Endothelial cell of umbilical vein (primary cell): ENCODE measurements around the gene CACHD1. TPM values are rescaled to one million over a fixed set of nuclear protein-coding genes. Genes with fewer than 3 reads are reported as not detected.

Source experiments
- BruUV-seq: library from RNA; stranded (reverse); fragments of 400-500 nt; replicated peaks from 2 replicates; lab custom pipeline; 2021; lab: Mats Ljungman, UMichigan
- CTCF ChIA-PET: fragments of 300-600, 350-600 bp; sonication (Branson Sonifier 250); formaldehyde crosslinking; loops from one replicate; lab custom pipeline; 2021; ENCODE audit warnings: antibody characterized with exemption, inconsistent platforms; lab: Charles Lee
- POLR2A ChIA-PET: fragments of 300-600, 350-600 bp; sonication (Branson Sonifier 250); formaldehyde crosslinking; loops from one replicate; lab custom pipeline; 2021; ENCODE audit warnings: antibody characterized with exemption, inconsistent platforms; lab: Charles Lee
- DNase-seq: peaks from one replicate; pipeline ENCODE4 v3.0.0-alpha.2; 2011; ENCODE audit warnings: low read depth, low spot score
- FAIRE-seq: peaks from 2 replicates; lab custom pipeline; 2011; peaks lifted over from hg19 to GRCh38; lab: Jason Lieb, UNC
- H2AFZ ChIP-seq: 2 replicates; pipeline ENCODE4 v1.6.0; 2012; ENCODE audit warnings: low read depth, low read length, control low read depth, inconsistent platforms
- H3K27ac ChIP-seq: 2 replicates; pipeline ENCODE4 v1.5.1; 2011; ENCODE audit warnings: low read depth, mild to moderate bottlenecking, control low read depth, low read length, moderate library complexity; ENCODE audit not compliant: insufficient read depth
- H3K27me3 ChIP-seq, 2 experiments: 2 replicates each; pipeline versions ENCODE4 v1.6.0 to v1.6.1; 2011; ENCODE audit warnings: low read length in 2 of 2, mixed read lengths in 1 of 2; ENCODE audit not compliant: control insufficient read depth in 2 of 2, insufficient read depth in 2 of 2
- H3K36me3 ChIP-seq, 2 experiments: 2 replicates in 1 of 2; 3 replicates in 1 of 2; pipeline ENCODE4 v1.5.1; 2011; ENCODE audit warnings: low read length in 2 of 2, mild to moderate bottlenecking in 1 of 2, moderate library complexity in 1 of 2; ENCODE audit not compliant: control insufficient read depth in 2 of 2, insufficient read depth in 2 of 2; ENCODE audit errors: extremely low read depth in 1 of 2
- H3K4me1 ChIP-seq: 3 replicates; pipeline ENCODE4 v1.5.1; 2011; ENCODE audit warnings: mild to moderate bottlenecking, low read length; ENCODE audit not compliant: control insufficient read depth, insufficient read depth; ENCODE audit errors: extremely low read depth
- H3K4me2 ChIP-seq: 2 replicates; pipeline ENCODE4 v1.6.1; 2011; ENCODE audit warnings: low read length, control low read depth, mixed read lengths; ENCODE audit not compliant: insufficient read depth
- H3K4me3 ChIP-seq, 3 experiments: fragments of 200-600 bp in 1 of 3; sonication (generic), shearing (Covaris generic) in 1 of 3; replicated peaks in 1 of 3; 2 replicates each; pipeline ENCODE4 v1.5.1; 2011 to 2016; ENCODE audit warnings: control low read depth in 3 of 3, low read length in 3 of 3, mild to moderate bottlenecking in 2 of 3, inconsistent platforms in 1 of 3, low read depth in 1 of 3, moderate library complexity in 1 of 3; ENCODE audit not compliant: insufficient read depth in 1 of 3
- H3K79me2 ChIP-seq: 2 replicates; pipeline ENCODE4 v1.6.0; 2012; ENCODE audit warnings: low read length, inconsistent platforms; ENCODE audit not compliant: control insufficient read depth, insufficient read depth
- H3K9ac ChIP-seq: replicated peaks from 2 replicates; pipeline ENCODE3; 2011; ENCODE audit warnings: low read length, control low read depth; ENCODE audit not compliant: insufficient read depth; ENCODE audit errors: extremely low read depth
- H3K9me1 ChIP-seq: replicated peaks from 3 replicates; pipeline ENCODE4 v1.6.0; 2011; ENCODE audit warnings: mild to moderate bottlenecking, low read length; ENCODE audit not compliant: control insufficient read depth, insufficient read depth; ENCODE audit errors: extremely low read depth
- H3K9me3 ChIP-seq: replicated peaks from 2 replicates; pipeline ENCODE4 v1.5.1; 2012; ENCODE audit warnings: low read length, inconsistent platforms; ENCODE audit not compliant: control insufficient read depth, insufficient read depth
- H4K20me1 ChIP-seq: replicated peaks from 2 replicates; pipeline ENCODE3; 2011; ENCODE audit warnings: mild to moderate bottlenecking, low read length; ENCODE audit not compliant: control insufficient read depth, insufficient read depth; ENCODE audit errors: extremely low read depth
- FOS ChIP-seq: IDR thresholded peaks from 2 replicates; pipeline ENCODE4 v1.6.1; 2011; ENCODE audit warnings: mild to moderate bottlenecking, low read length, moderate library complexity, borderline replicate concordance; ENCODE audit not compliant: insufficient read depth
- GATA2 ChIP-seq: IDR thresholded peaks from 2 replicates; pipeline ENCODE4 v1.7.0; 2011; ENCODE audit warnings: low read depth, mild to moderate bottlenecking, moderate library complexity, mixed read lengths, low read length; ENCODE audit not compliant: insufficient read length, insufficient read depth
- JUN ChIP-seq: IDR thresholded peaks from 2 replicates; pipeline ENCODE4 v1.6.1; 2011; ENCODE audit warnings: borderline replicate concordance, low read depth; ENCODE audit not compliant: insufficient read length, insufficient read depth
- MAX ChIP-seq: IDR thresholded peaks from 2 replicates; pipeline ENCODE4 v1.6.1; 2011; ENCODE audit not compliant: insufficient read depth, insufficient read length
- MYC ChIP-seq: IDR thresholded peaks from one replicate; pipeline ENCODE4 v1.6.1; 2011; ENCODE audit warnings: mild to moderate bottlenecking, low read depth, low read length
- POLR2AphosphoS5 ChIP-seq: IDR thresholded peaks from 2 replicates; pipeline ENCODE4 v1.6.1; 2012; ENCODE audit warnings: low read depth, mild to moderate bottlenecking, control low read depth, low read length, moderate library complexity; ENCODE audit not compliant: insufficient read depth
- dilution Hi-C: fragments of 300-500 bp; cut with MboI; formaldehyde crosslinking; loops from one replicate; pipeline ENCODE4 v1.15.0; 2019; ENCODE audit warnings: low sequenced_read_pairs; ENCODE audit not compliant: extremely low pct_ligation_motif_present
- intact Hi-C: fragments of 100-400 bp; cut with micrococcal nuclease; formaldehyde crosslinking; loops from one replicate; pipeline ENCODE4 v1.10.0; 2022
- polyA plus RNA-seq, 4 experiments: library from polyadenylated mRNA; depleted of rRNA in 3 of 4; stranded (reverse) in 3 of 4; unstranded in 1 of 4; fragments of >200 nt; gene quantifications; 2 replicates each; pipeline versions ENCODE4 v1.2.1 to v1.2.3, GENCODE V29; 2011 to 2012; ENCODE audit warnings: missing spikeins in 1 of 4
- total RNA-seq: library from RNA; stranded (reverse); gene quantifications from 2 replicates; pipeline ENCODE4 v1.2.3, GENCODE V29; 2021

CACHD1 gene
- total and polyA plus RNA-seq, 2 donors (not counting 3 experiments of a cell fraction or from before 2014, with no cell fraction given): 3.6 to 9.3 TPM

- Histone ChIP-seq H3K9ac (no peak overlapping the region), H3K9me3 (no peaks in the 10 kb centered on the region), H3K27ac (no peak overlapping the region), H3K27me3 (no peaks in the 10 kb centered on the region), H3K4me1 (no peaks in the 10 kb centered on the region), H2AFZ (no peak overlapping the region), H3K4me2 (no peak overlapping the region), H3K9me1 (no peaks in the 10 kb centered on the region), H3K4me3 (no peak overlapping the region), H4K20me1 (no peaks in the 10 kb centered on the region), H3K36me3 (no peaks in the 10 kb centered on the region), H3K79me2 (no peaks in the 10 kb centered on the region)
- intact Hi-C loops: no loop called here
- dilution Hi-C loops: no loop called here
- TF ChIP-seq MYC (no peak), MAX (no peak), JUN (no peak)
- FAIRE-seq: no peak
- CTCF ChIA-PET: no interaction called here
- BruUV-seq: no TSS peak
- no peak for DNase-seq
- POLR2A ChIA-PET: no interaction called here
Measured at GRCh38 chr1:64527786-64528185, 57.9 kb downstream of the CACHD1 start.

- POLR2A ChIA-PET: interaction anchor here (0.6 kb wide), 1 partner anchor 60 kb away, joined by 3 read pairs; no protein-coding TSS in a partner anchor
- no peaks in the 10 kb centered on the region for H3K79me2 ChIP-seq
- H3K4me1 ChIP-seq: no peaks in the 10 kb centered on the region
- DNase-seq (no peak), FAIRE-seq (no peak)
- no peak overlapping the region for H3K9ac ChIP-seq
- H3K36me3 ChIP-seq: no peaks in the 10 kb centered on the region
- H3K27me3 ChIP-seq: no peaks in the 10 kb centered on the region
- H3K4me3 ChIP-seq: no peak overlapping the region
- CTCF ChIA-PET: interaction anchor here (0.7 to 1.1 kb wide), 2 partner anchors 43 to 319 kb away, joined by 3 read pairs; no protein-coding TSS in a partner anchor
- dilution Hi-C loops: no loop called here
- H3K27ac ChIP-seq: no peak overlapping the region
- no peak overlapping the region for H2AFZ ChIP-seq
- no peaks in the 10 kb centered on the region for H3K9me1 ChIP-seq
- H4K20me1 ChIP-seq: no peaks in the 10 kb centered on the region
- TF ChIP-seq JUN (no peak), GATA2 (no peak), FOS (no peak), POLR2AphosphoS5 (no peak), MYC (no peak)
- BruUV-seq: no TSS peak
- intact Hi-C loops: no loop called here
- H3K9me3 ChIP-seq: no peaks in the 10 kb centered on the region
- no peak overlapping the region for H3K4me2 ChIP-seq
Measured at GRCh38 chr1:64530969-64531692, 61.2 kb downstream of the CACHD1 start.
